ENCODE results near the gene EGFR. TPM values are rescaled to one million over a fixed set of nuclear protein-coding genes. Genes with fewer than 3 reads are reported as not detected.

EGFR gene
- total RNA-seq, 3 donors from 2014 or later, result 61.9 to 164 (median 65.0) TPM

GRCh38 chr7:55070854-55071253 lies 52.0 kb downstream of the EGFR start:
- no peak for DNase-seq (ENCODE audit: low spot score in 2 of 2)
- H3K36me3 ChIP-seq, result no peaks in the 10 kb centered on the region
- H3K9me3 ChIP-seq, result no peaks in the 10 kb centered on the region
- no peak overlapping the region for H3K4me3 ChIP-seq
- intact Hi-C loops (cut with DNase I; ENCODE audit: low total_unique reads), result no loop called here
- TF ChIP-seq CTCF (IDR thresholded peaks at IDR 0.05) (no peak), POLR2AphosphoS5 (IDR thresholded peaks at IDR 0.05) (no peak), POLR2A (IDR thresholded peaks at IDR 0.05) (no peak)
- peak overlapping the region; percentile 63 to 76 for H3K27ac ChIP-seq
- no peaks in the 10 kb centered on the region for H3K4me1 ChIP-seq
- H3K27me3 ChIP-seq, result no peaks in the 10 kb centered on the region

DNA sequence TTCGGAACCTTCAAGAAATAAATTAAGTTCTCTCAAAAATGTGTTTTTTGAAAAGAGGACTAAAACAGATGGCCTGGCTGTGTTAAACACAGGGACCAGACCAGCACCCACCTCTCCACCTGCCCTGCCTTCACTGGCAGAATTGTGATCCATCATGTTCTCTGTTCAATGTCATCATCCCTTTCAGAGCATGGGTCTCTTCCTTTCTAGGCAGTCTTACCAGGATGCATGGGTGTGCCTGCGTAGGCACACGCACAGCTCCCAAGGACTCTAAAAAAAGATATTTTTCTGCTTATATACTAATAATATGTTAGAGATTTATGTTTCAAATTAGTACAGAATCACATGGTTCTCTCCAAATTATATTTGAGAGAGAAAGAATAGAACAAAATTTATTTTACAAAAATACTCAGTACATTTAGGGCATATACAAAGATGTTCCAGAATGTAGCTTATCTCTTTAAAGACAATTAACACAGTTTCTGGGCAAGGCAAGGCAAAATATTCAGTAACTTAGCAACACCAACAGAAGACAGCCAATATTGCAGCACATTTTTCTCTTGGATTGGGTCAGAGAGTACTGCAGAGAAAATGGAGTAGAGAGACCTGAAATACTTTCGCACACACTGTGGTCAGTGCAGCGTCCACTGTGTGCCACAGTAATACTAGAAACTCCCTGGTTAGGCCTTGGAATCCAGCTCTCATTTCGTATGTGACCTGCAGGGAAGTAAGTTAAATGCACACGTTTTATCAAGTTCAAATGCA lies 52.8 kb downstream of the EGFR start:
- no peaks in the 10 kb centered on the region for H3K4me1 ChIP-seq
- no peak for TF ChIP-seq POLR2AphosphoS5 (IDR thresholded peaks at IDR 0.05)
- no peak for TF ChIP-seq CTCF (IDR thresholded peaks at IDR 0.05)
- TF ChIP-seq POLR2A (IDR thresholded peaks at IDR 0.05), result no peak

DNA sequence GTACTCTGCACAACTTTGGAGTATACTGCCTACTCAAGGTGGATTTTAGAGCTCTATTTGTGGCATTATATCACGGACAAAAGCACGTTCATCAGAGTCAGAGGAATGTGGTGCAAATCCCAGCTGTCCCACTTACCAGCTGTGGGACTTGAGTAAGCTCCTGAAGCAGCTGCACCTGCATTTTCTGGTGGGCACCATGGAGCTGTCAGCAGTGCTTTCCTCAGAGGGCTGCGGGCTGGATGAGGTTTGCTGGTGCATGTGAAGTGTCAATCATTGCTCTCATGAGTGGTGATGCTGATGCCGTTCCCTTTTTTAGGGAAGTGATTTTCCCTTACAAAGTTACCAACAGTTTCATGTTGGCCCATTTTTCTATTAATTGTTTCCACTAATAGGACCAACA lies 53.4 kb downstream of the EGFR start:
- no peaks in the 10 kb centered on the region for H3K27me3 ChIP-seq
- H3K4me3 ChIP-seq, result no peak overlapping the region
- no peak for TF ChIP-seq CTCF (IDR thresholded peaks at IDR 0.05)
- no peak for TF ChIP-seq POLR2AphosphoS5 (IDR thresholded peaks at IDR 0.05)
- no peak for TF ChIP-seq POLR2A (IDR thresholded peaks at IDR 0.05)
- H3K9me3 ChIP-seq, result no peaks in the 10 kb centered on the region
- no peaks in the 10 kb centered on the region for H3K4me1 ChIP-seq
- intact Hi-C loops (cut with DNase I; ENCODE audit: low total_unique reads), result no loop called here
- no peak for DNase-seq (ENCODE audit: low spot score in 2 of 2)
- no peaks in the 10 kb centered on the region for H3K36me3 ChIP-seq
- H3K27ac ChIP-seq, result peak overlapping the region in 1 of 2 donors; percentile 45

More for the DNA sequence above, 52.8 kb downstream of the EGFR start:
- no peaks in the 10 kb centered on the region for H3K36me3 ChIP-seq
- H3K4me3 ChIP-seq, result no peak overlapping the region
- H3K27me3 ChIP-seq, result no peaks in the 10 kb centered on the region
- no peaks in the 10 kb centered on the region for H3K9me3 ChIP-seq
- intact Hi-C loops (cut with DNase I; ENCODE audit: low total_unique reads), result no loop called here
- H3K27ac ChIP-seq, result peak overlapping the region; percentile 63 to 76
- no peak for DNase-seq (ENCODE audit: low spot score in 2 of 2)

- Histone ChIP-seq H3K27ac (peak overlapping the region; percentile 23 to 30), H3K4me1 (no peaks in the 10 kb centered on the region), H3K4me3 (no peak overlapping the region), H3K36me3 (no peaks in the 10 kb centered on the region), H3K27me3 (no peaks in the 10 kb centered on the region), H3K9me3 (no peaks in the 10 kb centered on the region)
- intact Hi-C loops (cut with DNase I; ENCODE audit: low total_unique reads), result no loop called here
- no peak for DNase-seq (ENCODE audit: low spot score in 2 of 2)
- TF ChIP-seq CTCF (IDR thresholded peaks at IDR 0.05), result no peak
- no peak for TF ChIP-seq POLR2A (IDR thresholded peaks at IDR 0.05)
- no peak for TF ChIP-seq POLR2AphosphoS5 (IDR thresholded peaks at IDR 0.05)
Measured at GRCh38 chr7:55073051-55073511, 54.3 kb downstream of the EGFR start.

- Histone ChIP-seq H3K36me3 (no peaks in the 10 kb centered on the region), H3K27me3 (no peaks in the 10 kb centered on the region), H3K4me1 (no peaks in the 10 kb centered on the region), H3K4me3 (peak overlapping the region in 2 of 3 donors; percentile 10 to 31), H3K9me3 (no peaks in the 10 kb centered on the region), H3K27ac (peak overlapping the region; percentile 66 to 67)
- TF ChIP-seq CTCF (IDR thresholded peaks at IDR 0.05) (no peak), POLR2AphosphoS5 (IDR thresholded peaks at IDR 0.05) (peak in 2 of 3 donors; percentile 45 to 48)
- DNase-seq (ENCODE audit: low spot score in 2 of 2), result no peak
- intact Hi-C loops (cut with DNase I; ENCODE audit: low total_unique reads), result no loop called here
Measured at GRCh38 chr7:55073976-55074528, 55.2 kb downstream of the EGFR start.

Measured in breast epithelium (tissue), 4 donors.